Tibial artery (tissue), 4 donors: ENCODE results near the gene FASN.

Source experiments
- DNase-seq, 2 donors: peaks; one replicate each; pipeline ENCODE4 v3.0.0-alpha.2; 2019
- H3K27ac ChIP-seq, 2 donors: fragments of 200-600 bp; sonication (generic) in 1 of 2; 1 replicate in 1 of 2; 2 replicates in 1 of 2; pipeline ENCODE4 v1.5.1; 2018 to 2019; ENCODE audit warnings: mild to moderate bottlenecking in 1 of 2
- H3K27me3 ChIP-seq, 2 donors: fragments of 200-600 bp; sonication (generic) in 1 of 2; one replicate each; pipeline versions ENCODE4 v1.5.1 to v1.6.0; 2016 to 2019
- H3K36me3 ChIP-seq, 3 donors: fragments of 200-600 bp; sonication (generic) in 2 of 3; one replicate each; pipeline ENCODE4 v1.5.1; 2016 to 2019; ENCODE audit warnings: mild to moderate bottlenecking in 2 of 3
- H3K4me1 ChIP-seq, 4 donors: fragments of 200-600 bp; sonication (generic) in 2 of 4; 1 replicate in 3 of 4; 2 replicates in 1 of 4; pipeline ENCODE4 v1.5.1; 2016 to 2019
- H3K4me3 ChIP-seq, 2 donors: fragments of 200-600 bp; sonication (generic) in 1 of 2; 1 replicate in 1 of 2; 2 replicates in 1 of 2; pipeline ENCODE4 v1.5.1; 2018 to 2019; ENCODE audit warnings: mild to moderate bottlenecking in 2 of 2
- H3K9me3 ChIP-seq, 3 donors: fragments of 200-600 bp; sonication (generic) in 1 of 3; one replicate each; pipeline ENCODE4 v1.5.1; 2016 to 2019
- CTCF ChIP-seq, 2 experiments: fragments of 200-600 bp in 1 of 2; fragments of 450-650 bp in 1 of 2; IDR thresholded peaks; one replicate each; pipeline ENCODE4 v1.5.1; 2017 to 2019; ENCODE audit warnings: antibody characterized with exemption in 2 of 2, mild to moderate bottlenecking in 1 of 2, moderate library complexity in 1 of 2
- intact Hi-C: fragments of 100-400 bp; cut with DNase I; formaldehyde crosslinking; loops from one replicate; pipeline ENCODE4 v1.15.0; 2023; ENCODE audit warnings: low total_unique reads

The FASN gene

GRCh38 chr17:82077617-82078358, 20.2 kb downstream of the FASN start:
- Histone ChIP-seq H3K9me3 (no peaks in the 10 kb centered on the region), H3K4me1 (no peaks in the 10 kb centered on the region), H3K27me3 (no peaks in the 10 kb centered on the region), H3K4me3 (no peak overlapping the region), H3K36me3 (peaks cover 29 to 50% (median 47%) of the 10 kb centered on the region in 3 donors), H3K27ac (no peak overlapping the region)
- DNase-seq = no peak
- TF ChIP-seq CTCF (IDR thresholded peaks at IDR 0.05) = no peak
- intact Hi-C loops = no loop called here

- Histone ChIP-seq H3K27me3 (no peaks in the 10 kb centered on the region), H3K36me3 (peaks cover 21 to 42% (median 39%) of the 10 kb centered on the region in 3 donors), H3K4me3 (no peak overlapping the region), H3K9me3 (no peaks in the 10 kb centered on the region), H3K27ac (no peak overlapping the region), H3K4me1 (no peaks in the 10 kb centered on the region)
- no peak for TF ChIP-seq CTCF (IDR thresholded peaks at IDR 0.05)
- DNase-seq = no peak
- intact Hi-C loops = no loop called here
Measured at GRCh38 chr17:82076785-82077591, 21.0 kb downstream of the FASN start.

GRCh38 chr17:82076018-82076784, 21.8 kb downstream of the FASN start:
- Histone ChIP-seq H3K9me3 (no peaks in the 10 kb centered on the region), H3K36me3 (peaks cover 13 to 34% (median 31%) of the 10 kb centered on the region in 3 donors), H3K4me1 (no peaks in the 10 kb centered on the region), H3K27ac (no peak overlapping the region), H3K4me3 (no peak overlapping the region), H3K27me3 (no peaks in the 10 kb centered on the region)
- no peak for TF ChIP-seq CTCF (IDR thresholded peaks at IDR 0.05)
- intact Hi-C loops = no loop called here
- no peak for DNase-seq

- Histone ChIP-seq H3K9me3 (no peaks in the 10 kb centered on the region), H3K4me1 (no peaks in the 10 kb centered on the region), H3K27ac (no peak overlapping the region), H3K36me3 (peaks cover 0 to 7% (median 3%) of the 10 kb centered on the region in 3 donors), H3K4me3 (no peak overlapping the region), H3K27me3 (no peaks in the 10 kb centered on the region)
- intact Hi-C loops = no loop called here
- no peak for DNase-seq
- TF ChIP-seq CTCF (IDR thresholded peaks at IDR 0.05) = no peak
Measured at GRCh38 chr17:82073446-82073845, 24.6 kb downstream of the FASN start.

GRCh38 chr17:82072827-82073226, 25.2 kb downstream of the FASN start:
- Histone ChIP-seq H3K36me3 (peaks cover 0 to under 1% (median 0%) of the 10 kb centered on the region in 3 donors), H3K4me1 (no peaks in the 10 kb centered on the region), H3K27me3 (no peaks in the 10 kb centered on the region), H3K9me3 (no peaks in the 10 kb centered on the region), H3K4me3 (no peak overlapping the region), H3K27ac (no peak overlapping the region)
- no peak for TF ChIP-seq CTCF (IDR thresholded peaks at IDR 0.05)
- no peak for DNase-seq
- intact Hi-C loops = no loop called here
